B cell (primary cell): ENCODE measurements around the gene PAX6. TPM values are rescaled to one million over a fixed set of nuclear protein-coding genes. Genes with fewer than 3 reads are reported as not detected.
A peak's percentile ranks its signal among the peaks of the same experiment; 100 is the strongest.

Source experiments
- ATAC-seq: fragments of 200-7000 bp; cut with Tn5 transposase; one replicate; pipeline ENCODE4 v1.10.0; 2021; ENCODE audit warnings: low read depth, mild to moderate bottlenecking, moderate number of reproducible peaks, moderate library complexity
- CTCF ChIA-PET: fragments of 350-600 bp; sonication (Branson Sonifier 250); formaldehyde crosslinking; loops from one replicate; lab custom pipeline; 2021; ENCODE audit warnings: antibody characterized with exemption, inconsistent platforms; lab: Charles Lee
- POLR2A ChIA-PET: fragments of 350-600 bp; sonication (Branson Sonifier 250); formaldehyde crosslinking; loops from one replicate; lab custom pipeline; 2021; ENCODE audit warnings: antibody characterized with exemption; lab: Charles Lee
- DNase-seq: peaks from one replicate; pipeline ENCODE4 v3.0.0; 2013
- H2AFZ ChIP-seq: 2 replicates; pipeline ENCODE4 v1.6.1; 2012; ENCODE audit warnings: mild to moderate bottlenecking, low read depth, low read length; ENCODE audit not compliant: insufficient read depth, poor library complexity, severe bottlenecking
- H3K27ac ChIP-seq, 2 donors: 1 replicate in 1 of 2; 2 replicates in 1 of 2; pipeline ENCODE4 v1.5.1; 2012 to 2013; ENCODE audit warnings: low read length in 2 of 2, mild to moderate bottlenecking in 2 of 2, moderate library complexity in 1 of 2
- H3K27me3 ChIP-seq, 4 experiments: fragments of 200-600 bp in 1 of 4; sonication (generic) in 1 of 4; replicated peaks in 1 of 4; 1 replicate in 2 of 4; 2 replicates in 2 of 4; pipeline versions ENCODE4 v1.6.1 to v1.7.0; 2013 to 2016; ENCODE audit warnings: low read length in 3 of 4, mild to moderate bottlenecking in 2 of 4, mixed read lengths in 1 of 4, moderate library complexity in 1 of 4; ENCODE audit not compliant: insufficient read depth in 4 of 4, control insufficient read depth in 3 of 4; ENCODE audit errors: control extremely low read depth in 1 of 4
- H3K36me3 ChIP-seq, 2 experiments: replicated peaks in 1 of 2; 1 replicate in 1 of 2; 2 replicates in 1 of 2; pipeline versions ENCODE4 v1.6.1 to v1.7.1; 2013; ENCODE audit warnings: low read length in 1 of 2; ENCODE audit not compliant: insufficient read depth in 2 of 2, control insufficient read depth in 1 of 2; ENCODE audit errors: control extremely low read depth in 1 of 2, extremely low read depth in 1 of 2
- H3K4me1 ChIP-seq, 2 donors: fragments of 200-600 bp in 1 of 2; sonication (generic) in 1 of 2; 1 replicate in 1 of 2; 2 replicates in 1 of 2; pipeline versions ENCODE4 v1.5.1 to v1.6.1; 2013 to 2017; ENCODE audit warnings: low read length in 2 of 2; ENCODE audit not compliant: control insufficient read depth in 2 of 2, insufficient read depth in 2 of 2
- H3K4me2 ChIP-seq: replicated peaks from 2 replicates; pipeline ENCODE3; 2012; ENCODE audit warnings: mild to moderate bottlenecking, low read depth, low read length; ENCODE audit not compliant: poor library complexity, severe bottlenecking
- H3K4me3 ChIP-seq, 5 experiments: fragments of 200-600 bp in 1 of 5; sonication (generic) in 1 of 5; 1 replicate in 3 of 5; 2 replicates in 2 of 5; pipeline versions ENCODE4 v1.5.1 to v1.7.0; 2011 to 2016; ENCODE audit warnings: low read length in 4 of 5, mild to moderate bottlenecking in 4 of 5, low read depth in 2 of 5, control low read depth in 1 of 5, moderate library complexity in 1 of 5; ENCODE audit not compliant: insufficient read depth in 1 of 5; ENCODE audit errors: control extremely low read depth in 1 of 5, extremely low read depth in 1 of 5
- H3K79me2 ChIP-seq: fragments of 200-600 bp; sonication (generic); one replicate; pipeline ENCODE4 v1.6.0; 2016; ENCODE audit warnings: low read length; ENCODE audit not compliant: control insufficient read depth, insufficient read depth
- H3K9ac ChIP-seq: fragments of 200-600 bp; sonication (generic); 2 replicates; pipeline ENCODE4 v1.6.1; 2017; ENCODE audit warnings: mild to moderate bottlenecking, low read length, moderate library complexity
- H3K9me3 ChIP-seq, 3 donors: one replicate each; pipeline versions ENCODE4 v1.6.1 to v1.7.1; 2013; ENCODE audit warnings: low read length in 2 of 3; ENCODE audit not compliant: control insufficient read depth in 2 of 3, insufficient read depth in 1 of 3; ENCODE audit errors: control extremely low read depth in 1 of 3
- H4K20me1 ChIP-seq: 2 replicates; pipeline ENCODE4 v1.6.0; 2012; ENCODE audit warnings: mild to moderate bottlenecking, low read length; ENCODE audit not compliant: insufficient read depth, control insufficient read depth, poor library complexity, severe bottlenecking
- H3K27ac Mint-ChIP-seq: one replicate; pipeline ENCODE4 v1.8.0; 2021; ENCODE audit warnings: mixed read lengths
- H3K27me3 Mint-ChIP-seq: one replicate; pipeline ENCODE4 v1.8.0; 2021; ENCODE audit warnings: mixed read lengths
- H3K4me1 Mint-ChIP-seq: one replicate; pipeline ENCODE4 v1.8.0; 2021; ENCODE audit warnings: mixed read lengths
- H3K4me3 Mint-ChIP-seq: one replicate; pipeline ENCODE4 v1.8.0; 2021; ENCODE audit warnings: mixed read lengths
- H3K9me3 Mint-ChIP-seq: one replicate; pipeline ENCODE4 v1.8.0; 2022; ENCODE audit warnings: mixed read lengths; ENCODE audit not compliant: insufficient read depth
- EZH2 ChIP-seq: IDR thresholded peaks from 2 replicates; pipeline ENCODE4 v1.6.1; 2012; ENCODE audit warnings: borderline replicate concordance, low read depth, mild to moderate bottlenecking, moderate library complexity, low read length; ENCODE audit not compliant: insufficient read depth, poor library complexity, severe bottlenecking
- WGBS: methylation state at CpG from one replicate; pipeline ENCODE4 v1.1.5; 2013; ENCODE audit warnings: missing lambda C conversion rate; ENCODE audit not compliant: insufficient coverage; 5-methylcytosine and 5-hydroxymethylcytosine counted together
- intact Hi-C: fragments of 100-400 bp; cut with micrococcal nuclease; formaldehyde crosslinking; loops from one replicate; pipeline ENCODE4 v1.10.0; 2022
- polyA plus RNA-seq: library from polyadenylated mRNA; depleted of rRNA; stranded (reverse); fragments of >200 nt; gene quantifications from 2 replicates; pipeline ENCODE4 v1.2.3, GENCODE V29; 2012
- total RNA-seq, 2 donors: library from RNA; stranded (reverse); fragments of 120-200 nt in 1 of 2; gene quantifications; 1 replicate in 1 of 2; 2 replicates in 1 of 2; pipeline versions ENCODE4 v1.2.3 to v1.2.4, GENCODE V29; 2013 to 2022
- TF ChIP-seq, protein P1 (sequence below): fragments of 200-600 bp; IDR thresholded peaks from one replicate; pipeline ENCODE4 v1.8.0; 2022; ENCODE audit warnings: antibody characterized with exemption, mild to moderate bottlenecking

Gene PAX6
- total and polyA plus RNA-seq, 2 donors (not counting 1 experiment from before 2014, with no cell fraction given): not detected

DNA sequence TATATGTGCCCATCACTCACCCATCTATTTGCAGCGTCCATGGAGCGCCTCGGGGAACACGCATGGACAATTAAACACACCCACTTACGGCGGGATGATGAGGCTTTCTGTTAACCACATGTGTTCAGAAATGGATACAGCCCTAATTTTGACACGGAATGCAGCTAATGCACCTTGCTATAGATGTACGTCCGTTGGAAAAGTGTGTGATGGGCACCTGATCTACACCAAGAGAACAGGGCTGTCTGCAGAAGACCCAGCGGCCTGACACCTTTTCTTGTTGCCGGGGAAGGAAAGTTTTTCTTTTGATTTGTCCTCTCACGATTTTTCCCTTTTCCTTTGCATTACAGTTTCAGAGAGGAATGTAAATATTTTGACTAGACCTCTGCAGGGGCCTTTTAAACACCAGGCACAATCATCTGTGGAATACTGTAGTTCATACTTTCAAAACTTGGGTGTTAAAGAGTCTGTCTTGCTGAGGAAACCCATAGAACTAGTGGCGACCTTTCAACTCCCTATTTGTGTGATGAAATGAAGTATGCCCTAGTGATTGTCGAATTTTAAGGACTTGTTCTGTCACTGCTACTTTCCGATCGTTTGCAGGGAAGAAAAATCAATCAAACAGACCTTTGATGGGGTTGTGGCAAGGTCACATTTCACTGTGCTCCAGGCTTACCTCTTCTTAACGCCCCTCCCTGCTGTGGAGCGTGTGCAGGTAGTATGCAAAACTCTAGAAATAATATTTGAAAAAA is 16.5 kb upstream of the PAX6 start:
- no peak overlapping the region for H3K4me2 ChIP-seq
- peaks cover 0 to 71% (median 60%) of the 10 kb centered on the region in 4 experiments for H3K27me3 ChIP-seq
- H3K9ac ChIP-seq: no peak overlapping the region
- Mint-ChIP-seq H3K4me3 (peak overlapping the region; percentile 53), H3K4me1 (peaks cover 10% of the 10 kb centered on the region), H3K27ac (peak overlapping the region; percentile 32), H3K9me3 (no peaks in the 10 kb centered on the region), H3K27me3 (peaks cover 61% of the 10 kb centered on the region)
- no peaks in the 10 kb centered on the region for H3K79me2 ChIP-seq
- WGBS: 4% methylated on average over 9 of the region's 18 CpGs
- no peaks in the 10 kb centered on the region for H3K36me3 ChIP-seq
- H3K4me3 ChIP-seq: no peak overlapping the region
- CTCF ChIA-PET: no interaction called here
- ATAC-seq: no peak
- DNase-seq: peak; percentile 11
- no peak overlapping the region for H3K27ac ChIP-seq
- peaks cover 0 to 41% (median 0%) of the 10 kb centered on the region in 3 donors for H3K9me3 ChIP-seq
- intact Hi-C loops: no loop called here
- H4K20me1 ChIP-seq: no peaks in the 10 kb centered on the region
- peaks cover 0 to 10% of the 10 kb centered on the region in 2 donors for H3K4me1 ChIP-seq
- POLR2A ChIA-PET: no interaction called here
- TF ChIP-seq EZH2: no peak
- TF ChIP-seq, protein P1, sequence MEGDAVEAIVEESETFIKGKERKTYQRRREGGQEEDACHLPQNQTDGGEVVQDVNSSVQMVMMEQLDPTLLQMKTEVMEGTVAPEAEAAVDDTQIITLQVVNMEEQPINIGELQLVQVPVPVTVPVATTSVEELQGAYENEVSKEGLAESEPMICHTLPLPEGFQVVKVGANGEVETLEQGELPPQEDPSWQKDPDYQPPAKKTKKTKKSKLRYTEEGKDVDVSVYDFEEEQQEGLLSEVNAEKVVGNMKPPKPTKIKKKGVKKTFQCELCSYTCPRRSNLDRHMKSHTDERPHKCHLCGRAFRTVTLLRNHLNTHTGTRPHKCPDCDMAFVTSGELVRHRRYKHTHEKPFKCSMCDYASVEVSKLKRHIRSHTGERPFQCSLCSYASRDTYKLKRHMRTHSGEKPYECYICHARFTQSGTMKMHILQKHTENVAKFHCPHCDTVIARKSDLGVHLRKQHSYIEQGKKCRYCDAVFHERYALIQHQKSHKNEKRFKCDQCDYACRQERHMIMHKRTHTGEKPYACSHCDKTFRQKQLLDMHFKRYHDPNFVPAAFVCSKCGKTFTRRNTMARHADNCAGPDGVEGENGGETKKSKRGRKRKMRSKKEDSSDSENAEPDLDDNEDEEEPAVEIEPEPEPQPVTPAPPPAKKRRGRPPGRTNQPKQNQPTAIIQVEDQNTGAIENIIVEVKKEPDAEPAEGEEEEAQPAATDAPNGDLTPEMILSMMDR: no peak
- H2AFZ ChIP-seq: no peak overlapping the region
